Esophagus (tissue), 2 donors: ENCODE data around the gene SHD. TPM values are rescaled to one million over a fixed set of nuclear protein-coding genes. Genes with fewer than 3 reads are reported as not detected.

Experiments
- H3K27ac ChIP-seq, 2 donors: one replicate each; pipeline ENCODE4 v1.5.1; 2013; ENCODE audit warnings: low read depth in 2 of 2, mild to moderate bottlenecking in 2 of 2, inconsistent platforms in 1 of 2, low read length in 1 of 2, moderate library complexity in 1 of 2
- H3K27me3 ChIP-seq, 2 donors: one replicate each; pipeline ENCODE4 v1.6.1; 2013; ENCODE audit warnings: low read length in 2 of 2, control low read depth in 1 of 2, mild to moderate bottlenecking in 1 of 2; ENCODE audit not compliant: insufficient read depth in 2 of 2, control insufficient read depth in 1 of 2
- H3K36me3 ChIP-seq, 2 donors: one replicate each; pipeline ENCODE4 v1.6.1; 2013; ENCODE audit warnings: low read length in 1 of 2; ENCODE audit not compliant: control insufficient read depth in 2 of 2, insufficient read depth in 2 of 2
- H3K4me1 ChIP-seq, 2 donors: one replicate each; pipeline ENCODE4 v1.6.1; 2013; ENCODE audit warnings: low read length in 1 of 2; ENCODE audit not compliant: control insufficient read depth in 2 of 2, insufficient read depth in 2 of 2
- H3K4me3 ChIP-seq, 2 donors: one replicate each; pipeline ENCODE4 v1.5.1; 2013; ENCODE audit warnings: low read length in 2 of 2, mild to moderate bottlenecking in 2 of 2, low read depth in 1 of 2, moderate library complexity in 1 of 2
- H3K9me3 ChIP-seq, 2 donors: one replicate each; pipeline ENCODE4 v1.6.1; 2013; ENCODE audit warnings: mild to moderate bottlenecking in 2 of 2, low read depth in 1 of 2, low read length in 1 of 2, moderate library complexity in 1 of 2; ENCODE audit not compliant: control insufficient read depth in 2 of 2, insufficient read depth in 1 of 2
- WGBS, 2 donors: extraction: QIAGEN DNeasy Blood & Tissue Kit; methylation state at CpG; one replicate each; pipeline ENCODE4 v1.1.7; 2013; 5-methylcytosine and 5-hydroxymethylcytosine counted together
- polyA plus RNA-seq, 2 donors: library from polyadenylated mRNA; stranded (reverse); fragments of 200-250 nt; gene quantifications; one replicate each; pipeline ENCODE4 v1.2.3, GENCODE V29; 2013
- donor health status: healthy with polysubstance abuse.
- donor health status: Bipolar disorder and iron deficiency.

The SHD gene
- polyA plus RNA-seq, 2 donors, result 0.04 TPM; not detected in 1

GRCh38 chr19:4334929-4335570, 56.0 kb downstream of the SHD start:
- H3K4me3 ChIP-seq, result no peak overlapping the region
- 91 to 95% methylated on average over 7 of the region's 7 CpGs for WGBS, 2 donors

DNA sequence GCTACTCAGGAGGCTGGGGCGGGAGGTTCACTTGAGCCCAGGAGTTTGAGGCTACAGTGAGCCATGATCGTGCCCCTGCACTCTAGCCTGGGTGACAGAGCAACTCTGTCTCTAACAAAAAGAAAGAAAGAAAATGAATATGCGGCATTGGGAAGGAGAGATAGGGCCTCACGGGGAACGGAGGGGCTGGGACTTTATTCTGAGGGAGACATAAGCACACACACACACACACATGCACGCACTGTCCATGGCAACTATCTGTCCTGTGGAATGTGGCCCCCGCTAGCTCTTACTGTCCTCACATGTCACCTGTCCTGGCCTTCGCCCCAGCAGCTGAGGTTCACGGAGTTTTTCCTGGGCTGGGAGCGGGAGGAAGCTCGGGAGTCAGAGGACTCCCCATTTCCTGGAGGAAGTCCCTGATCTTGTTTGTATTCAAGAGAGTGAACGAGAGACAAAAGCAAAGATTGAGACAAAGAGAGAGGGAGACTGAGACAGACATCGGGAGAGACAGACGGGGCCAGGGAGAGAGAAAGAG, 58.9 kb downstream of the SHD start:
- Histone ChIP-seq H3K27me3 (no peaks in the 10 kb centered on the region), H3K27ac (peak overlapping the region; percentile 78 to 79), H3K9me3 (no peaks in the 10 kb centered on the region), H3K4me1 (peaks cover 0 to 3% of the 10 kb centered on the region in 2 donors), H3K4me3 (peak overlapping the region; percentile 49 to 64), H3K36me3 (no peaks in the 10 kb centered on the region)
- WGBS, 2 donors, result 9 to 13% methylated on average over 14 of the region's 14 CpGs

More at GRCh38 chr19:4334929-4335570, 56.0 kb downstream of the SHD start:
- Histone ChIP-seq H3K27ac (no peak overlapping the region), H3K36me3 (no peaks in the 10 kb centered on the region), H3K27me3 (no peaks in the 10 kb centered on the region), H3K9me3 (no peaks in the 10 kb centered on the region), H3K4me1 (no peaks in the 10 kb centered on the region)

DNA sequence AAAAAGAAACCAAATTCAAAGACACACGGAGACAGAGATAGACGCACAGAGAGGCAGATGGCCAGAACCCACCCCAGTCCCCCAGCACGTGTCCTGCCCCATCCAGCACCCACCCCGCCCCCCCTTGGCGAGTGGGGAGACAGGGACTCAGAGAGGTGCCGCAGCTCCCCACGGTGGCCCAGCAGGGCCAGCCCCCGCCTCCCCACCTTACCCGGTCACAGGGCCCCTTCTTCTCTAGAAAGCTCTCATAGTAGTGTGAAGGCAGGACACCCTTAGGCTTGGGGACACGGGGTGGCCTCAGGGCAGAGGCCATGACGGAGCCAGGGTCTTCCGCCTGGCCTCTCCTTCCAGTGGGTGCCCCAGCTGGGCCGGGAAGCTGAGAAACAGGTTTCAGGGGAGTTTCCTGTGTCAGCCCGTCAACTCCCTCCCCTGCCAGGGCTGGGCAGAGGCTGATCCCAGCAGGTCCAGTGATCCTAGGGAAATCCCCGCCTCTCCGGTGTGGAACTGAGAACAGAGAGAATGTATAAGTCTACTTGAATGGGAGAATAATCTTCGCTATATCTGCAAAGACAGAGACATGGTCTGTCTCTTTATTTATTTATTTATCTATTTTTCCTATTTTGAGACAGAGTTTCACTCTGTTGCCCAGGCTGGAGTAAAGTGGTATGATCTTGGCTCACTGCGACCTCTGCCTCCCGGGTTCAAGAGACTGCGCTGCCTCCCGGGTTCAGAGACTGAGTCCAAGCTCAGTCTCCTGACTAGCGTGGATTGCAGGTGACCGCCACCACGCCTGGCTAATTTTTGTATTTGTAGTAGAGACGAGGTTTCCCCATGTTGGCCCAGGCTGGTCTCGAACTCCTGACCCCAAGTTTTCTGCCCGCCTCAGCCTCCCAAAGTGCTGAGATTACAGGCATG, 59.6 kb downstream of the SHD start, which contains the start of gene STAP2:
Gene STAP2, minus strand, starts transcription at position 387 of the 915 bp plus-strand sequence. Its CDS starts 74 bp downstream, at position 313.
- 30 to 34% methylated on average over 25 to 27 of the region's 27 CpGs for WGBS, 2 donors
- peak within 1 kb of the TSS; percentile 49 to 64 for H3K4me3 ChIP-seq
- peaks cover 0 to 3% of the 10 kb centered on the region in 2 donors for H3K4me1 ChIP-seq

More for the DNA sequence above, 59.6 kb downstream of the SHD start, which contains the start of gene STAP2:
- no peaks in the 10 kb centered on the region for H3K9me3 ChIP-seq
- H3K27ac ChIP-seq, result peak within 1 kb of the TSS; percentile 78 to 79
- H3K27me3 ChIP-seq, result no peaks in the 10 kb centered on the region
- no peaks in the 10 kb centered on the region for H3K36me3 ChIP-seq

Other genes with a start within 250 kb of the SHD start
- gene ZBTB7A, start 212.4 kb upstream of the SHD start, polyA plus RNA-seq, result 10 to 100 TPM; 22.4 to 29.7 TPM
- gene MAP2K2, start 155.1 kb upstream of the SHD start, polyA plus RNA-seq, result 100 to 1,000 TPM; 120 to 127 TPM
- not detected for gene CREB3L3, start 125.6 kb upstream of the SHD start, polyA plus RNA-seq
- gene SIRT6, start 96.7 kb upstream of the SHD start, polyA plus RNA-seq, result 10 to 100 TPM; 16.9 to 22.0 TPM
- under 1 TPM; 0.21 to 0.59 TPM for gene ANKRD24, start 96.6 kb upstream of the SHD start, polyA plus RNA-seq
- gene EBI3, start 49.7 kb upstream of the SHD start, polyA plus RNA-seq, result under 1 TPM; 0.53 to 0.92 TPM
- gene YJU2, start 32.2 kb upstream of the SHD start, polyA plus RNA-seq, result 10 to 100 TPM; 25.9 to 27.7 TPM
- gene TMIGD2, start 23.1 kb downstream of the SHD start, polyA plus RNA-seq, result under 1 TPM; 0.31 to 0.47 TPM
- 1 to 10 TPM in 1 of 2 donors, under 1 TPM in 1; 0.19 to 1.2 TPM for gene FSD1, start 25.3 kb downstream of the SHD start, polyA plus RNA-seq
- gene STAP2, start 59.6 kb downstream of the SHD start, polyA plus RNA-seq, result 100 to 1,000 TPM in 1 of 2 donors, 10 to 100 TPM in 1; 99.2 to 126 TPM
- gene MPND, start 64.3 kb downstream of the SHD start, polyA plus RNA-seq, result 10 to 100 TPM; 13.5 to 15.5 TPM
- gene SH3GL1, start 121.3 kb downstream of the SHD start, polyA plus RNA-seq, result 100 to 1,000 TPM; 123 to 242 TPM
- gene CHAF1A, start 123.4 kb downstream of the SHD start, polyA plus RNA-seq, result 10 to 100 TPM; 10.8 to 11.7 TPM
- gene UBXN6, start 178.5 kb downstream of the SHD start, polyA plus RNA-seq, result 10 to 100 TPM; 71.3 to 82.8 TPM
- gene HDGFL2, start 193.0 kb downstream of the SHD start, polyA plus RNA-seq, result 10 to 100 TPM; 23.3 to 57.5 TPM
- gene PLIN4, start 239.2 kb downstream of the SHD start, polyA plus RNA-seq, result 1 to 10 TPM; 2.8 to 4.1 TPM